Activated T-cell treated with anti-CD3 and anti-CD28 coated beads for 48 hours (primary cell): ENCODE results near the gene AUTS2.
"Not testable (repeated sequence)": the region's sequence is repeated elsewhere in the genome, so short reads cannot be mapped to it uniquely, and the experiment has no call there.

ENCODE experiments used
- DNase-seq: peaks from one replicate; pipeline ENCODE4 v3.0.0-alpha.2; 2020; ENCODE audit warnings: low read depth

The AUTS2 gene

GRCh38 chr7:70352088-70352487, 753.8 kb downstream of the AUTS2 start:
- no peak for DNase-seq

GRCh38 chr7:70352906-70353305, 754.6 kb downstream of the AUTS2 start:
- DNase-seq, result no peak

GRCh38 chr7:70353330-70353945, 755.2 kb downstream of the AUTS2 start:
- DNase-seq, result no peak

- DNase-seq, result no peak
Observed at GRCh38 chr7:70353946-70354335, 755.7 kb downstream of the AUTS2 start.

DNA sequence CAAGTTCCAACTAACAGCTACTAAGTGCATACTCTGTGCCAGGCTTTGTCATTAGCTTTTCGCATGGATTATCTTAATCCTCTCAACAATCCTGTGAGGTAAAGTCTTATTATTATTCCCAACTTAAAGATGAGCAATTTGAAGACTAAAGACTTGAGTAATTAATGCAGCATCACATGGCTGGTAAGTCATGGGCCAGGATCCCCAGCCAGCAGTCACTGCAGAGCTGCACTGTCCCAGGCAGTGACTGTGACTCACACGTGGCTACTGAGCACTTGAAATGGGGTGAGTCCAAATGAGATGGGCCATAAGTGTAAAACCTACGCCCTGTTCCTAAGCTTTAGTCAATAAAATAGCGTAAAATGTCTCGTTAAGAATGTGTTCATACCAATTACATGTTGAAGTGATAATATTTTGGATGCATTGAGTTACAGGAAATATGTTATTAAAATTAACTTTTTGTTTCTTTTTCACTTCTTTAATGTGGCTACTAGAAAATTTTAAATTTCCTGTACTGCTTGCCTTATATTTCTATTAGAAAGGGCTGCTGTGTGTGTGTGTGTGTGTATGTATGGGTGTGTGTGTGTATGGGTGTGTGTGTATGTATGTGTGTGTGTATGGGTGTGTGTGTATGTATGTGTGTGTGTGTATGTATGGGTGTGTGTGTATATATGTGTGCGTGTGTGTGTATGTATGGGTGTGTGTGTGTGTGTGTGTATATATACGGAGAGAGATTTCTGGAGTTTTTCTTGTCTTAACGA, 756.3 kb downstream of the AUTS2 start:
- DNase-seq, result no peak

DNA sequence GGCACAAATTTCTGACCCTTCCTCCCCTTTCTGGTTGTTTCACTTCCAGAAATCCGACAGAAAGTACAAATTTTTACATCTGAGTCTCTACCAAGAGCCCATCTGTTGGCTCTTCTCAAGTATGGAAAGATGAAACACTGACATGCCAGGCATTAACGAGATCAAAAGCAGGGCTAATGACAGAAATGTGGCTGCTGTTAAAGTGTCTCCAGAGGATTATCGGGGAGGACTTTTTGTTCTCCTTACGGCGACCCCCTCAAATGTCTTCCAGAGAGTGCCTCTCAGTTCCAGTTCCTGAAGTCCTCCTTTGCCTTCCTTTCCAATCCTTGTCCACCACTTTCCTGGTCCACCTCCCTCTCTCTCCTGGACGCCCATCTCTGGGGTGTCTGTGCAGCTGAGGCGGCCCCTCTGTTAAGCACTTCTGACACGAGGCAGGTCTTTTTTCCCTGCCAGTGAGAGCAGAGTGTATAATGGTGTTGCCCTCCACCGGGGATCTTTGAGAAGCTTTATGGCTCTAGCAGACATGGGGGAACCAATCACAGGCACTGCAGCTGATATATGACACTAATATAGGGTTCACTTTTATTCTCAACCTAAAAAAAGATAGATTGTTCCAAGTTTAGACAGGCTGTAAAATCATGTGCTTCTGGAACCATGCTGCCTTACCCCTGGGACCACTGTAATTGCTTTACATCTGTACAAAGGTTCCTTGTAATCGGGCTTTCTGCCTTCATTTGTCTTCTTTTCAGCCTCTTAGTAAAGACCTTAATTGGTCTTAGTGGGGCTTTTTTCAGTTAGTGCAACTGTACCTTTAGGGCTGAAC, 757.1 kb downstream of the AUTS2 start:
- DNase-seq, result no peak

GRCh38 chr7:70356085-70356786, 758.0 kb downstream of the AUTS2 start:
- DNase-seq, result no peak

DNA sequence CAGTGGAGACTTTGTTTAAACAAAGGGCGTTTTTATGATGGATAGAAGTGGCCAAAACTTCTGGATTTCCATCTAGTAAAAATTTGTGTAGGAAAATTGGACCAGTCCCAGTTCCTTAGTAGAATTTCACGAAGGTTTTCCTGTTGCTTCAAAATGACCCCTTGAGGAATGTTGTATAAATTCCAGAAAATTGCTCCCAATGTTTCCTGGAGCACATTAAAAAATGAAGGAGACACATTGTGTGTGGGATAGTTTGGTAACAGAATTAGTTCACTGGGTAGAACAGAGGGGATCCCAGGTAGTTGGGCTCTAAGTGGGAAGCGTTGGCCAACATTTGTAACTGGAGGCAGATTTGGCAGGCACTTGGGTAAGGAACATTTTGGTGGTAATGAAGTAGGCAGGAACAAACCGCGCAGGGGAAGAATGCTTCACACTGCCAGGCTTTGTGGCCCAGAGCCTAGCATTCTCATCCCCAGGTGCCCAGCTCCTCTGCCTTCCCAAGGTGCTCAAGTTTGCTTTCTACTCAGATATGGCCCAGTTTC, 758.6 kb downstream of the AUTS2 start:
- DNase-seq, result no peak

DNA sequence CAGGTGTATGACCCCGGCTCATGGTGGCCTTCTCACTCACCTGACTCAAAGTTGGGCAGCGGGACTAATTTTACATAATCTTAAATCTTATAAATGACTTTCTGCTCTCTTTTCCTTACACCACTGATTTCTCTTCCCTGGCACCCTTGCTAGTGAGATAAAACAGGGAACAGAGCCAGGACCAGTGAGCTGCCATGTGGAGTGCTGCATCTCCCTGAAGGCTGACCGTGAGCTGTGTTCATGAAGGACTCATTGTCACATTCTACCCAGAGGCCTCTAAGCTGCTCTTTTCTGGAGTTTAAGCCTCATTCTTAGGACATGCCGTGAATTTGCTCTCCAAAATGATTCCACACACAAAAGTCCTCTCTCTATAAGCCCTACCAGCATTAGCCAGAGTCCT, 762.3 kb downstream of the AUTS2 start:
- DNase-seq, result no peak

DNA sequence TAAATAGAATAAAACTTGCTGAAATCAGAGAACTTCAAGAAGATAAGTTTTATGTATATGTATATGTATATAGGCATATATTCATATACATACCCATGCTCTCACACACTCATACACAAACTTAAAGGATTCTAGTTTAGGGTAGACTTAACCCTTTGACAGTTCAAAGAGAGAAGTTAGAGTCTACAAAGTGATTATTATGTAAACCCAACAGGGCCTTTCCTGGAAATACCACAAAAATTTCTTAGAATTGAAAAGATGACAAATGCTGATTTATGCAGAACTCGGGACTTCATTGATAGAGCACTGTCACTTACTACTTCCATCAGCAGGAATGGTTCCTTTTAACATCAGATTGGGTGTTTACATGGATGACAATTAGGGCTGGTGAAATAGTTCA, 763.5 kb downstream of the AUTS2 start:
- DNase-seq, result no peak

DNA sequence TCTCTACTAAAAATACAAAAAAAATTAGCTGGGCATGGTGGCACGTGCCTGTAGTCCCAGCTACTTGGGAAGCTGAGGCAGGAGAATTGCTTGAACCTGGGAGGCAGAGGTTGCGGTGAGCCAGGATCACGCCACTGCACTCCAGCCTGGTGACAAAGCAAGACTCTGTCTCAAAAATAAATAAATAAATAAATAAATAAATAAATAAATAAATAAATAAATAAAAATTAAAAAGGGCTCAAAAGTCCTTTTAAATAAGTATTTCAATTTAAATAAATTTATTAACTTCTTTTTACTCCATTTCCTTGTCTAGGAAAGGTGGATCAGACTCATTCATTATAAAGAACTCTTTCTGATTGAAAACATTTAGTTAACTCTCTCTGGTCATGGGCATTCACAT, 766.1 kb downstream of the AUTS2 start:
- DNase-seq, result not testable (repeated sequence)

DNA sequence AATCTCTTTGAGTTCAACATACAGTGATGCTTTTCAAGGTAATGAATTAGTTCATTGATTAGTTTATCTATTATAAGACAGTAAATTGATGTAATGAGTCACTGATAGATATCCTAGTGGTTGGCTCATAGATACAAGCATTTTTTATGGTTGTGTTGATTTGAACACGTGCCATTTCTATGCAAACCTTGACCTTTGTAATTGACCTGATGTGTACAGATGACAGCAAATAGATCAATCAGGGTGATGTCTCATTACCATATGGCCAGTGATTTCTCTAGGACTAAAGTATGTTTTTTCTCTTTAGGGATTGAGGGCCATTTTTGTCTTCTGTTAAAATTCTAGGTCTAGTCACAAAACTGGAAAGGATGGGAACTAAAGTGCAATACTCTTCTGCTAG, 773.4 kb downstream of the AUTS2 start:
- no peak for DNase-seq

- DNase-seq, result no peak
Observed at GRCh38 chr7:70372768-70373515, 774.7 kb downstream of the AUTS2 start.

GRCh38 chr7:70374772-70375533, 776.7 kb downstream of the AUTS2 start:
- DNase-seq, result no peak

GRCh38 chr7:70376561-70377031, 778.3 kb downstream of the AUTS2 start:
- DNase-seq, result no peak

DNA sequence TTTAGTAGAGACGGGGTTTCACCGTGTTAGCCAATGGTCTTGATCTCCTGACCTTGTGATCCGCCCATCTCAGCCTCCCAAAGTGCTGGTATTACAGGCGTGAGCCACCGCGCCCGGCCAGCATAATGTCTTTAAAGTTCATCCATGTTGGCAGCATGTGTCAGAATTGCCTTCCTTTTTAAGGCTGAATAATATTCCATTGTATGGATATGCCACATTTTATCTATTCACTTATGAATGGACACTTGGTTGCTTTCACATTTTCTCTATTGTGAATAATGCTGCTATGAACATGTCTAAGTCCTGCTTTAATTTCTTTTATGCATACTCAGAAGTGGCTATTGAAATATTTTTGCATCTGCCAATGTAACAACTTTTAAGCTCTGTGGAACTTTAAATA, 779.7 kb downstream of the AUTS2 start:
- DNase-seq, result no peak

DNA sequence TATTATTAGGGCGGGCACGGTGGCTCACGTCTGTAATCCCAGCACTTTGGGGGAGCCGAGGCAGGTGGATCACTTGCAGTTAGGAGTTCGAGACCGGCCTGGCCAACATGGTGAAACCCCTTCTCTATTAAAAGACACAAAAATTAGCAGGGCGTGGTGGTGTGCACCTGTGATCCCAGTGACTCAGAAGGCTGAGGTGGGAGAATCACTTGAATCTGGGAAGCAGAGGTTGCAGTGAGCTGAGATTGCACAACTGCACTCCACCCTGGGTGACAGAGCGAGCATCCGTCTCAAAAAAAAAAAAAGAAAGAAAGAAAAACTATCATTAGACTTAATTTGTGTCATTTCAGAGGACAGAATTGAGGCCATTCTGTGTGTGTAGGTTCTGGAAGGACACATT, 780.9 kb downstream of the AUTS2 start:
- DNase-seq, result no peak

- DNase-seq, result no peak
Observed at GRCh38 chr7:70380421-70381015, 782.2 kb downstream of the AUTS2 start.

GRCh38 chr7:70383066-70383782, 784.9 kb downstream of the AUTS2 start:
- DNase-seq, result no peak
